ENCODE results near the gene SLC35F1. TPM values are rescaled to one million over a fixed set of nuclear protein-coding genes. Genes with fewer than 3 reads are reported as not detected.

SLC35F1 gene
- total RNA-seq, 2 experiments from 2014 or later, result 0.09 TPM

- H3K4me1 Mint-ChIP-seq (ENCODE audit: low read depth), result no peaks in the 10 kb centered on the region
- CTCF ChIA-PET, result interaction anchor here (1.4 kb wide), 1 partner anchor 8 kb away, joined by 3 read pairs; no protein-coding TSS in a partner anchor
- H3K27ac Mint-ChIP-seq, result no peak overlapping the region
- H3K27me3 Mint-ChIP-seq, result peaks cover 1% of the 10 kb centered on the region
- ATAC-seq (no peak), DNase-seq (no peak)
- no peak for TF ChIP-seq CTCF (IDR thresholded peaks at IDR 0.05)
- H3K9me3 Mint-ChIP-seq, result no peaks in the 10 kb centered on the region
- no peaks in the 10 kb centered on the region for H3K36me3 Mint-ChIP-seq (ENCODE audit: low read depth)
- intact Hi-C loops (cut with micrococcal nuclease), result no loop called here
- H3K4me3 Mint-ChIP-seq, result no peak overlapping the region
- POLR2A ChIA-PET, result no interaction called here
Measured at GRCh38 chr6:118122161-118122725, 215.2 kb downstream of the SLC35F1 start.

- no peak for DNase-seq
- Mint-ChIP-seq H3K4me3 (no peak overlapping the region), H3K9me3 (no peaks in the 10 kb centered on the region), H3K27me3 (peaks cover 1% of the 10 kb centered on the region), H3K27ac (no peak overlapping the region), H3K36me3 (ENCODE audit: low read depth) (no peaks in the 10 kb centered on the region), H3K4me1 (ENCODE audit: low read depth) (no peaks in the 10 kb centered on the region)
- ChIA-PET POLR2A (no interaction called here), CTCF (interaction anchor here (1.4 kb wide), 1 partner anchor 9 kb away, joined by 3 read pairs; no protein-coding TSS in a partner anchor)
- no peak for ATAC-seq
- TF ChIP-seq CTCF (IDR thresholded peaks at IDR 0.05), result no peak
- intact Hi-C loops (cut with micrococcal nuclease), result no loop called here
Measured at GRCh38 chr6:118122801-118123200, 215.7 kb downstream of the SLC35F1 start.

- no peak for ATAC-seq
- CTCF ChIA-PET, result interaction anchor here (1.4 kb wide), 1 partner anchor 10 kb away, joined by 3 read pairs; no protein-coding TSS in a partner anchor
- no peaks in the 10 kb centered on the region for H3K36me3 Mint-ChIP-seq (ENCODE audit: low read depth)
- no peak for TF ChIP-seq CTCF (IDR thresholded peaks at IDR 0.05)
- POLR2A ChIA-PET, result no interaction called here
- no peak overlapping the region for H3K27ac Mint-ChIP-seq
- no peaks in the 10 kb centered on the region for H3K4me1 Mint-ChIP-seq (ENCODE audit: low read depth)
- peaks cover 1% of the 10 kb centered on the region for H3K27me3 Mint-ChIP-seq
- H3K4me3 Mint-ChIP-seq, result no peak overlapping the region
- no peak for DNase-seq
- no peaks in the 10 kb centered on the region for H3K9me3 Mint-ChIP-seq
- intact Hi-C loops (cut with micrococcal nuclease), result no loop called here
Measured at GRCh38 chr6:118123503-118124037, 216.5 kb downstream of the SLC35F1 start.

GRCh38 chr6:118124851-118125250, 217.8 kb downstream of the SLC35F1 start:
- no peaks in the 10 kb centered on the region for H3K4me1 Mint-ChIP-seq (ENCODE audit: low read depth)
- DNase-seq (no peak), ATAC-seq (no peak)
- TF ChIP-seq CTCF (IDR thresholded peaks at IDR 0.05), result no peak
- CTCF ChIA-PET, result no interaction called here
- no peak overlapping the region for H3K4me3 Mint-ChIP-seq
- POLR2A ChIA-PET, result no interaction called here
- no peaks in the 10 kb centered on the region for H3K36me3 Mint-ChIP-seq (ENCODE audit: low read depth)
- no peak overlapping the region for H3K27ac Mint-ChIP-seq
- no peaks in the 10 kb centered on the region for H3K9me3 Mint-ChIP-seq
- intact Hi-C loops (cut with micrococcal nuclease), result no loop called here
- peaks cover 1% of the 10 kb centered on the region for H3K27me3 Mint-ChIP-seq

- ChIA-PET CTCF (no interaction called here), POLR2A (no interaction called here)
- H3K27ac Mint-ChIP-seq, result no peak overlapping the region
- intact Hi-C loops (cut with micrococcal nuclease), result no loop called here
- DNase-seq (no peak), ATAC-seq (no peak)
- no peak for TF ChIP-seq CTCF (IDR thresholded peaks at IDR 0.05)
- peaks cover 4% of the 10 kb centered on the region for H3K27me3 Mint-ChIP-seq
- H3K36me3 Mint-ChIP-seq (ENCODE audit: low read depth), result no peaks in the 10 kb centered on the region
- no peak overlapping the region for H3K4me3 Mint-ChIP-seq
- H3K9me3 Mint-ChIP-seq, result no peaks in the 10 kb centered on the region
- no peaks in the 10 kb centered on the region for H3K4me1 Mint-ChIP-seq (ENCODE audit: low read depth)
Measured at GRCh38 chr6:118128755-118129154, 221.7 kb downstream of the SLC35F1 start.

Measured in activated CD8-positive, alpha-beta T cell treated with anti-CD3 and anti-CD28 coated beads for 36 hours (primary cell).